ENCODE measurements around the gene FRMPD3. TPM values are rescaled to one million over a fixed set of nuclear protein-coding genes. Genes with fewer than 3 reads are reported as not detected.

FRMPD3 gene
- total RNA-seq, 3 donors from 2014 or later (not counting 1 experiment from before 2014, with no cell fraction given): 6.0 to 12.4 (median 8.2) TPM

DNA sequence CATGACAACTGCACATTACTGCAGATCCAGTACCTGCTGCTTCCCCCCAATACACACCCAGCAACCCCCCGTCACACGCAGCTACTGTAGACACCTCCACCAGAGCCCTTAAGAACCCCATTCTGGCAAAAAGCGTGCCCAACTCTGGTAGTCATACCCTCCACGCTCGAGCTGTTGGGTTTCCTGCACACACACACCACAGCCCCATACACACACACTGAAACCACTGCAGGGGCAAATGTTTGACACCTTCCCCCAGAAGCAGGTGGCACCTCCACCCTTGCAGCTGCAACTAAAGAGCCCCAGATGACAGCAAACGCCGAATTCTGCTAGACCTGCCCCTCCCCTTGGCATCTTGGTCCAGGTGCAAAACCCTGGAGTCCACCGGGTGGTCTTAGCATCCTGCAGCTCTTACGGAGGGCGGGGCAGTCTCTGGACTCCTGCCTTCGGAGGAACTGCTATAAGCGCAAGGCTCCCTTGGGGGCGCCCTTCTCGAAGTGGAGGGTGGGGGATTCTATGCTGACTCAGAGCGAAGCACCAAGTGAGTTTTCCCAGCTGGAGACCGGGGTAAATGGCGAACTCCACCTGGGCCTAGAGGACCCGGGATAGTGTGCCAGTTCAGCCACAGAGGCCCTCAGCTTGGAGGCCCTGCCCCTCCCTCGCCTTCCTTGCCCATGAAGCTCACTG, 1.5 kb downstream of the FRMPD3 start:
- peak; percentile 46 to 65 (median 58) for ATAC-seq
- H3K36me3 Mint-ChIP-seq: no peaks in the 10 kb centered on the region
- peaks cover 8 to 9% of the 10 kb centered on the region in 2 donors for H3K27me3 Mint-ChIP-seq (ENCODE audit: low read depth in 2 of 2)
- H3K4me3 Mint-ChIP-seq: peak overlapping the region; percentile 89
- Histone ChIP-seq H3K4me3 (ENCODE audit: low read length) (peak overlapping the region; percentile 46), H3K4me1 (ENCODE audit: control insufficient read depth, insufficient read depth, low read length) (peaks cover 53% of the 10 kb centered on the region), H3K27me3 (ENCODE audit: control insufficient read depth, insufficient read depth, low read length) (no peaks in the 10 kb centered on the region), H3K9me3 (ENCODE audit: control insufficient read depth, insufficient read depth, low read length) (no peaks in the 10 kb centered on the region), H3K27ac (ENCODE audit: low read length) (peak overlapping the region; percentile 44), H3K36me3 (ENCODE audit: control insufficient read depth, insufficient read depth, low read length) (no peaks in the 10 kb centered on the region)
- H3K9me3 Mint-ChIP-seq: no peaks in the 10 kb centered on the region
- 5% methylated on average over 17 of the region's 19 CpGs for WGBS (ENCODE audit: insufficient coverage)
- TF ChIP-seq, protein P1, sequence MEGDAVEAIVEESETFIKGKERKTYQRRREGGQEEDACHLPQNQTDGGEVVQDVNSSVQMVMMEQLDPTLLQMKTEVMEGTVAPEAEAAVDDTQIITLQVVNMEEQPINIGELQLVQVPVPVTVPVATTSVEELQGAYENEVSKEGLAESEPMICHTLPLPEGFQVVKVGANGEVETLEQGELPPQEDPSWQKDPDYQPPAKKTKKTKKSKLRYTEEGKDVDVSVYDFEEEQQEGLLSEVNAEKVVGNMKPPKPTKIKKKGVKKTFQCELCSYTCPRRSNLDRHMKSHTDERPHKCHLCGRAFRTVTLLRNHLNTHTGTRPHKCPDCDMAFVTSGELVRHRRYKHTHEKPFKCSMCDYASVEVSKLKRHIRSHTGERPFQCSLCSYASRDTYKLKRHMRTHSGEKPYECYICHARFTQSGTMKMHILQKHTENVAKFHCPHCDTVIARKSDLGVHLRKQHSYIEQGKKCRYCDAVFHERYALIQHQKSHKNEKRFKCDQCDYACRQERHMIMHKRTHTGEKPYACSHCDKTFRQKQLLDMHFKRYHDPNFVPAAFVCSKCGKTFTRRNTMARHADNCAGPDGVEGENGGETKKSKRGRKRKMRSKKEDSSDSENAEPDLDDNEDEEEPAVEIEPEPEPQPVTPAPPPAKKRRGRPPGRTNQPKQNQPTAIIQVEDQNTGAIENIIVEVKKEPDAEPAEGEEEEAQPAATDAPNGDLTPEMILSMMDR (IDR thresholded peaks at IDR 0.05): no peak
- intact Hi-C loops (cut with micrococcal nuclease): loop anchor here (5.0 kb wide), 2 partner anchors 176 to 261 kb away; partner anchors contain the start of gene PRPS1
- H3K4me1 Mint-ChIP-seq: peaks cover 9 to 28% of the 10 kb centered on the region in 2 donors
- peak; percentile 23 to 67 for DNase-seq
- H3K27ac Mint-ChIP-seq: peak overlapping the region; percentile 43 to 81

DNA sequence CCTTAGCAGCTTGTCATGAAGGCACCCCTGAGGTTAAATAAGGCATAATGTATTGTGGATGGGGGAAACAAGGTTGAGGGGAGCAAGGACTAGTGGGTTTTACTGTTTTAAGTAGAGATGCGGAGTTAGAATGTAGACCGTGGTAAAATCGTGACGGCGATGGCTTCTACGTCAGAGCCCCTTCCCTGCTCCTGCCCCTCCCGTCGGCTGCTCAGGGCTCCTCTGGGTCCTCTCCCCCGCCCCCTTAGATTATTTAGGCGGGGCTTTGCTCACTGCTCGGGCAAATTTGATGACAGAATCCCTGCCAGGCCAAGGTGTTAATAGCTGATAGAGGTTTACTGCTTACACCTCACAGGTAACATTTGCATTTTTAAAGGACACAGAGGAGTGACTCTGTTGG, 2.3 kb downstream of the FRMPD3 start:
- H3K27ac Mint-ChIP-seq: peak overlapping the region; percentile 43 to 81
- H3K9me3 ChIP-seq (ENCODE audit: control insufficient read depth, insufficient read depth, low read length): no peaks in the 10 kb centered on the region
- peak in 2 of 3 donors; percentile 20 to 38 for ATAC-seq
- H3K27me3 Mint-ChIP-seq (ENCODE audit: low read depth in 2 of 2): peaks cover 9 to 13% of the 10 kb centered on the region in 2 donors
- 33% methylated on average over 11 of the region's 11 CpGs for WGBS (ENCODE audit: insufficient coverage)
- H3K4me3 ChIP-seq (ENCODE audit: low read length): no peak overlapping the region
- H3K4me1 ChIP-seq (ENCODE audit: control insufficient read depth, insufficient read depth, low read length): peaks cover 53% of the 10 kb centered on the region
- peak in 1 of 2 donors; percentile 66 for DNase-seq
- intact Hi-C loops (cut with micrococcal nuclease): loop anchor here (5.0 kb wide), 2 partner anchors 176 to 261 kb away; partner anchors contain the start of gene PRPS1
- H3K36me3 ChIP-seq (ENCODE audit: control insufficient read depth, insufficient read depth, low read length): no peaks in the 10 kb centered on the region
- H3K36me3 Mint-ChIP-seq: no peaks in the 10 kb centered on the region
- TF ChIP-seq, protein P1 (IDR thresholded peaks at IDR 0.05): no peak
- no peak overlapping the region for H3K27ac ChIP-seq (ENCODE audit: low read length)
- H3K9me3 Mint-ChIP-seq: no peaks in the 10 kb centered on the region
- peak overlapping the region; percentile 89 for H3K4me3 Mint-ChIP-seq
- H3K27me3 ChIP-seq (ENCODE audit: control insufficient read depth, insufficient read depth, low read length): no peaks in the 10 kb centered on the region
- H3K4me1 Mint-ChIP-seq: peaks cover 9 to 28% of the 10 kb centered on the region in 2 donors

DNA sequence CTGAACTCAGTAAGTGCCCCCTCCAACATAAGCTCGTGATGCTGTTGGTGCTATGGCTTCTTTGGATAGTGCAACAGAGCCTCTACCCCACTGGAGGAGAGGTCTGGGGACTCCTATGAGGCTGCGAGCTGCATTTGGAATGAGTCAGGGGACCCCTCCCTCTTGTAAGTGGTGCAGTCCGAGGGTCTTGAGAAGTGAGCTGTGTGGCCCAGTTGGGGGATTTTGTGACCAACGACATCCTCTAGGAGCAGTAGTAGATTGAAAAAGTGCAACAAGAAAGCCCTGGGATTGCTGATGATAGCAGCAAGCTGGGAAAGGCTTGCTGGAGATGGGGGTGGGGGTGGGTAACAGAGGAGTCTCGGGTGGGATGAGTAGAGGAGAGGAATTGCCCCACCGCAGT, 3.1 kb downstream of the FRMPD3 start:
- no peak overlapping the region for H3K4me3 ChIP-seq (ENCODE audit: low read length)
- Mint-ChIP-seq H3K27ac (no peak overlapping the region), H3K9me3 (no peaks in the 10 kb centered on the region), H3K36me3 (no peaks in the 10 kb centered on the region), H3K4me1 (peaks cover 9 to 28% of the 10 kb centered on the region in 2 donors), H3K27me3 (ENCODE audit: low read depth in 2 of 2) (peaks cover 9 to 15% of the 10 kb centered on the region in 2 donors), H3K4me3 (peak overlapping the region; percentile 42)
- no peak for DNase-seq
- whole genome bisulfite sequencing (ENCODE audit: insufficient coverage): 55% methylated on average over 3 of the region's 6 CpGs
- peaks cover 53% of the 10 kb centered on the region for H3K4me1 ChIP-seq (ENCODE audit: control insufficient read depth, insufficient read depth, low read length)
- intact Hi-C loops (cut with micrococcal nuclease): loop anchor here (5.0 kb wide), 2 partner anchors 175 to 260 kb away; partner anchors contain the start of gene PRPS1
- H3K27ac ChIP-seq (ENCODE audit: low read length): no peak overlapping the region
- H3K9me3 ChIP-seq (ENCODE audit: control insufficient read depth, insufficient read depth, low read length): no peaks in the 10 kb centered on the region
- no peaks in the 10 kb centered on the region for H3K36me3 ChIP-seq (ENCODE audit: control insufficient read depth, insufficient read depth, low read length)
- TF ChIP-seq, protein P1 (IDR thresholded peaks at IDR 0.05): no peak
- ATAC-seq: no peak
- no peaks in the 10 kb centered on the region for H3K27me3 ChIP-seq (ENCODE audit: control insufficient read depth, insufficient read depth, low read length)
